Cardiac septum (tissue), 1 donor: Measurements from ENCODE around the gene DUSP15. TPM values are rescaled to one million over a fixed set of nuclear protein-coding genes. Genes with fewer than 3 reads are reported as not detected.

Experiments used
- DNase-seq: peaks from one replicate; pipeline ENCODE4 v3.0.0-alpha.2; 2020; ENCODE audit warnings: low spot score
- intact Hi-C: fragments of 100-400 bp; cut with DNase I; formaldehyde crosslinking; loops from one replicate; pipeline ENCODE4 v1.14.0; 2022
- total RNA-seq: library from RNA; stranded (reverse); fragmentation: NEBNext Ultra II Directional; extraction: Animal tissue kit (Norgen Biotek cat#: 25700); gene quantifications from one replicate; pipeline ENCODE4 v1.2.1, GENCODE V29; 2021
- donor health status: DM: no; HTN: no; CAD: no.

Gene DUSP15
- total RNA-seq, 1 donor from 2014 or later: 3.4 TPM

DNA sequence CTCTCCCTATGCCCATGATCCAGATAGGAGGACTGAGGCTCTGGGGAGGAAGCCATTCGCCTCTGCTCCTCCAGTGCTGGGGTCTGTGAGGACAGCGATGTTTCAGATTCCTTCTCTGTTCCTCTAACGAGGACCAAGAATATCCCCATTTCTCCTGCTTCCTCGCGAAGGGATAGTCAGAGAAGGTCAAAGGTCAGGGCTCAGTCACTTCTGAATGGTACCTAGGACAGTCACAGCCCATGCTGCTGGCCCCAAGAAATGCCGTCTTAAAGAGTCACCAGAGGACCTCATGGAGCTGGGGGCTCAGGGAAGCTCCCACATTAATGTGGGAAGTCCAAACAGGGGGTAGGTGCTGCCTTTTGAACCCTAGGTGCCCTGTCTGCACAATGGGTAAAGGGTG, 27.0 kb downstream of the DUSP15 start:
- DNase-seq: no peak
- intact Hi-C loops: no loop called here

DNA sequence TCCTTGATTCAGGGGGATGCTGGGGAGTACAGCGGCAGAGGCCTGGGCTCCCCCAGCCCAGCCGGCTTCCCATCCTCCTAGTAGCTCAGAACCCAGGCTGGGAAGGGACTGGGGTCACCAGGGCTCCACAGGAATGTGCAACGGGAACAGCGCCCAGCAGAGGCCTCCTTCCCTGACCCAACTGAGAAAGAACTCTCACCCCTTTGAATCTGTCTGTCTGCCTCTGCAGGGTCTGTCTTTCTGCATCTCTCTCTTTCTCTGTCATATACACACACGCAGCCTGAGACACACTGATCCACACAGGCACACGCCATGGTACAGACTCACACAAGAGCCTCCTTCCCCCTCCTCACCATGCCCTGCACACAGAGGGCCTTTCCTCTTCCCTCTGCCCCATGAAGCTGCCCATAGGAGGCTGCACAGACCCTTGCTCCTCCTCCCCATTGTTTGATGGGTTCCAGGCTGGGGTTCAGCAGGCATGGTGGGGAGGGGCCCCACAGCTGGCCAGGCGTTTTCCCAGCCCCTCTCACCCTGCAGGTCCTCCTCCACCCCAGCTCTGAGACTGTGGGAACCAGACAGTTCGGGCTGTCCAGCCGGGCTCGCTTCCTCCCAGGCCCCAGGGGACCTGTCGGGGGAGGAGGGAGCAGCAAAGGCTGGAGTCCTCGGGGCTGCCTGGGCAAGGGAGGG, 27.7 kb downstream of the DUSP15 start:
- DNase-seq: peak; percentile 84
- intact Hi-C loops: no loop called here

DNA sequence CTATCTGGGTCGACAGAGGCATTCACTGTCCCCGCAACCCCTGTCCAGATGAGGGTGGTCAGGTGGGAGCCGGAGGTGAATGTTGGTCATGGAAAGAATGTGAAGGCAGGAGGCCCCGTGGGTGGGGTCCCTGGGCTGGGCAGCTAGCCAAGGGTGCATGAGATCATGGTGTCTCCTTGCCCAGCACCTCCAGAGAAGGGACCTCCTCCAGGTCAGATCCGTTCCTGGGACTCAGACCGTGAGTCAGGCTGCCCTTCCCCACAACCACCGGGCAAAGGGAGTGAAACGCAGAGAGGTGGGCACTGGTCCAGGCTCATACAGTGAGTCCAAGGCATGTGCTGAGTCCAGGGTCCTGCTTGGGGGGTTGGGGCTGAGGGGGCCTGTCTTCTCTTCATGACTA, 28.4 kb downstream of the DUSP15 start:
- no peak for DNase-seq
- intact Hi-C loops: no loop called here

DNA sequence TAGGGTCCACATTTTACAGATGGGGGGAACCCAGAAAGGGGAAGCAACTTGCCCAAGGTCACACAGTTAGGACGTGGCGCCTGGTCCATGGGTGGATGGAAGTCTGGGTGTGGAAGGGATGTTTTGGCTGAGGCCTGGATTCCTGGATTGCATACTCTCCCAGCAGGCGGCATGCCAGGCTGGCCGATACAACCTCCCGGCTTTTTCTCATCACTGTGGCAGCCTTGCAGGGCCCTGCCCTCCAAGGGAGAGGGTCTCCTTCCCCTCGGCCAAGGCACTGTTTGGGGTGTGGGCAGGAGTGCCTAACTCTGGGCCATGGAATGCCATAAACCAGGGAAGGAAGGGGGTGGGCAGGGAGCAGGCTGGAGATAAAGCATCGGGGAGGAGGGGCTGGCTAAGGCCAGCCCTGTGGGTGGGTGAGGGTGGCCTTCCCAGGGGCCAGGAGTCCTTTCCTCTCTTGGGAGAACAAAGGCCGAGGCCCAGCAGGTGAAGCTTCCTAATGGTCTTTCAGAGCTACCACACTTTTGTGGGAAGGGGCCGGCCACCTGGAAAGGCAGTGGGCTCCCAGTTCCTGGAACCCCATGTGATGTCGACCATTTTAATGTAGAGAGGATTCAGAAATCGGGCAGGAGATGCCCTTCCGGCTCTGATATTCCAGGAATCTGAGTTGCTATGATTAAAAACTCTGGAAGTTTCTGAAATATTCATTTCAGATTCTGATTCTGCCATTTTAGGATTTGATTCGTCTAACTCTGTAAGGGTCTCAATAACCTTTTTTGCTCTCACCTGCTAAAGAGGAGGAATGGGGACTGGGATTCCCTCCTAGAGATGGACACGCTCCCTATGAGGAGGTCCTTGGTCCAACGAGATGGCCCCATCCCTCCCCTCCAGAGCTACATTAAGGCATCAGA, 29.2 kb downstream of the DUSP15 start:
- intact Hi-C loops: no loop called here
- DNase-seq: no peak

DNA sequence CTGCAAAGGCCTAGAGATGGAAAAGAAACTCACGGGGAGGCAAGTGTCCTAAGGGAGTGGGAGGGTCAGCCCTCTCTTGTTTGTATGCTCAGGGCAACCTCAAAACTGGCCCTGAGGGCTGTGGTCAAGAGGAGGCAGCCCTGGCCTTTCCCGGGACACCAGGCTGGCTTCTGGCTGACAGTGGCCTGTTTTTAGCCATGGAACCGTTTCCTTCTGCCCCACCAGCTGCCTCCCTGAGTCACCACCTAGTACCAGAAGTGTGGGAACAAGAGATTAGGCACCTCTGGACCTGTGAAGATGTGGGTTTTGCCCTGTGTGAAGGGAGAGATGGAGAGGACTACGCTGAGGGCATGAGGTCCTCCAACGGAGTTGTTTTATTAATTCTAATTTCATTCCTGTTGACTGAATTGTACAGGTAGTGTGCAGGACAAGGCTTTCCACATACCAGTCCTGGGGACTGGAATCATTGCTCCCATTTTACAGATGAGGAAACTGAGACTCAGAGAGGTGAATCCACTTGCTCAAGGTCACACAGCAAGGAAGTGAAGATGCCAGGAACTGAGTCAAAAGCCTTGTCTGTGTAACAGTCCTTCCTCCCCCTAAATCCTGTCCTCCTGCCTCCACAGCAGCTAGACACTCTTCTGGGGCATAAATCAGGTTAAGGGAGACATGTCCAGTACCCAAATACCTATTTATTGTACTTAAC, 30.4 kb downstream of the DUSP15 start:
- DNase-seq: no peak
- intact Hi-C loops: loop anchor here (10.0 kb wide), 1 partner anchor 175 kb away; no protein-coding TSS in a partner anchor

DNA sequence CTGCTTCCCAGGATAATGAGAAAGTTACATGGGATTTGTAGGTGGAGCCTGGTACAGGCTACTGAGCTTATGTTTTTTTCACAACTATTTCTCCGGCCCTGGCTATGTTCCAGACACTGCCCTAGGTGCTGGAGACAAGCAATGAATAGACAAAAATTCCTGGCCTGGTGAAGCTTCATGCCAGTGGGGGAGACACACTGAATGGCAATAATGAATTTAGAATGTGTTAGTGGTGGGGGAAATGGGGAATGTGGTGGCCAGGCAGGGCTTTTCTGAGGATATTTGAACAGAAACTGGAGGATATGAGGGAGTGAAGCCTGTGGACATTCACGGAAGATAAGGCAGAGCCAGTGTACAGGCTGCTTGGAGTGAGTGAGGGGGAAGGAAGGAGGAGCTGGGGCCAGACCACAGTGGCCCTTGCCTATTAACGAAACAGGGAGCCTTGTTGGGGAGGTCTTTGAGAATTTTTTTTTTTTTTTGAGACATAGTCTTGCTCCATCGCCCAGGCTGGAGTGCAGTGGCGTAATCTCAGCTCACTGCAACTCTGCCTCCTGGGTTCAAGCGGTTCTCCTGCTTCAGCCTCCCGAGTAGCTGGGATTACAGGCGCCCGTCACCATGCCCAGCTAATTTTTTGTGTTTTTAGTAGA, 31.6 kb downstream of the DUSP15 start:
- intact Hi-C loops: loop anchor here (10.0 kb wide), 1 partner anchor 174 kb away; no protein-coding TSS in a partner anchor
- no peak for DNase-seq

DNA sequence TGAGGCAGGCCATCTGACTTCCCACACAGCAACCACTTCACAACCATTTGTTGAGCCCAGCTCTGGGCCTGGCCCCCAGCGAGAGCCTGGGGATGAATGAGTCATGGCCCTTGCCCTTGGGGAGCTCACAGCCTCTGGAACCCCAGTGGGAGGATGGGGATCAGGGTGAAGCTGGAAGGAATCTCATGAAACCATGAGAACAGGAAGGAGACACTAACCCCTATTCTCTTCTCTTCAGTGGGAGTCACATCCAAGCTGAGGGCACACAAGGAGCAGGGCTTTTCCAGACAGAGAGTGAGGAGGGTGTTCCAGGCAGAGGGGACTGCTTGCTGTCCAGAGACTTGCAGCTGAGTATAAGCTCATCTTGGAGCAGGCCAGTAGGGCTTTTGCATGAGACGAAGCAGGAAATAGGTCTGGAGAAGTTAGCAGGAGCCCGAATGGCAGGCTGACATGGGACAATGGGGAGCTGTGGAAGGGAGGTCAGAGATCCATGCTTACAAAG, 32.4 kb downstream of the DUSP15 start:
- DNase-seq: no peak
- intact Hi-C loops: loop anchor here (10.0 kb wide), 1 partner anchor 173 kb away; no protein-coding TSS in a partner anchor

DNA sequence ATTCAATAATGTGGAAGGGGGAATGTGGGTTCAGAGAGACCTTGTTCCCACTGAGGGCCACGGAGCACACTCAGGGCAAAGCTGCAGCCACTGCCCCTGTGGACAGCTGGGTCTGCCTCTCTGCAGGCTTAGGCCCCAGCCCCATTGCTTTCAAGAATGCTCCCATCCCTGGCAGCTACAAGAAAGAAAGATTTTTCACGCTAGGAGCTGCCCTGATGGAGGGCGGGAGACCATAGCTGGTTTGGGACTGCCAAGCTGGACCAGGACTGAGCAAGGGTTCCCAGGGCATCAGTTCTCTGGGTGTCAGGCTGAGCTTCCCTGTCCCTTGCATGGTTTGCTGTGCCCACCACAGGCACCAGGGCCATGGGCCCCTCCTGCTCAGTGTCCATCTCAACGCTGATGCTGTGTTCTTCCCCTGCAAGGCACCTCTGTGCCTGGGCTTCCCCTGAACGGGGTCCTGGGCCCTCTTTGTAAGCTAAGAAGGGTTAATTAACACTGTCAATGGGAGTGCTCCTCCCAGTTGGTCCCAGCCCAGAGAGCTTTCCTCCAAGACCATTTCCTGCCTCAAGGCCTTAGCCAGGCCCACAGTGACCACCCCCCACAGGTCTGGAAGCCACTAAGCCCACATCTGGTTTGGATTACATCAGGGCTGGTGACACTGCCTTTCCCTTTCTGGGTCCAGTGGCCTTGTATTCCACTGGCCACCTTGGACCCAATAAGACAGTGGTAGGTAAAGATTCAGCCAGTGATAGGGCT, 33.3 kb downstream of the DUSP15 start:
- intact Hi-C loops: loop anchor here (10.0 kb wide), 1 partner anchor 172 kb away; no protein-coding TSS in a partner anchor
- DNase-seq: no peak

DNA sequence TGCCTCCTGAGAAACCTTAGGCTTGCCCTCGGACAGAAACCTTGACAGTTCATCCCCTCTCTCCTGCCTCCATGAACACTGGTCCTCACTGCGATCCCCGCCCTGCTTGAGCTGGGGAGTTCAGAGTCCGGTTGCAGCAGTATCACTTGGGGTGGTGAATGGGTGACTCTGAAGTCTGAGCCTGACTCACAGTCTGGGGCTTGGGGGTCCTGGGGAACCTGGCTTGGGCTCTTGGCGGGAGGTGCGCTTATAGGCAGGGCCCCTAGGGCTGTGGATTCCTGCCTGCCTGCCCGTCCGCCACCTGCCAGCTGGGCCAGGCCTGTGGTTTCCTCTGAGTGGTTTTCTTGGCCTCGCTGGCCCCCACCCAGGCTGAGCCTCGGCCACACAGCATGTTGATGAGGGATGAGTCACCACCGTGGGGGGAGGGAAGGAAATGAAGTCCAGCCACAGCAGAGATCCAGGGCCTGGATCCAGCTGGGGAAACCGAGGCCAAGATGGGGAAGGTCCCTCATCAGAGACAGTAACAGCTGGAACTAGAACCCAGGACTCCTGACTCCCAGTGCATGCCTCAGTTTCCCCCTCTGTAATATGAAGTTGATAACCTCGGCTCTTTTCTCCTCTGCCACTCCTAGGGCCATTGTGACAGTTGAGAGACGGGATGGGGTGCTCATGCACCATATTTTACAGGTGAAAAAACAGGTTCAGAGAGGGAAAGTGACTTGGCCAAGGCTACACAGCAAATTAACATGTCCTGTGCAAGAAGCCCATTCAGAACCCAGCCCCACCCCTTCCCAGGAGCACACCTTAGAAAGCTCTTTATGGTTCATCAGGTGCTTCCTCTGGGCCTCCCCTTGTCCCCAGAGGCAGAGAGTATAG, 34.1 kb downstream of the DUSP15 start:
- intact Hi-C loops: loop anchor here (10.0 kb wide), 1 partner anchor 171 kb away; no protein-coding TSS in a partner anchor
- DNase-seq: peak; percentile 88

DNA sequence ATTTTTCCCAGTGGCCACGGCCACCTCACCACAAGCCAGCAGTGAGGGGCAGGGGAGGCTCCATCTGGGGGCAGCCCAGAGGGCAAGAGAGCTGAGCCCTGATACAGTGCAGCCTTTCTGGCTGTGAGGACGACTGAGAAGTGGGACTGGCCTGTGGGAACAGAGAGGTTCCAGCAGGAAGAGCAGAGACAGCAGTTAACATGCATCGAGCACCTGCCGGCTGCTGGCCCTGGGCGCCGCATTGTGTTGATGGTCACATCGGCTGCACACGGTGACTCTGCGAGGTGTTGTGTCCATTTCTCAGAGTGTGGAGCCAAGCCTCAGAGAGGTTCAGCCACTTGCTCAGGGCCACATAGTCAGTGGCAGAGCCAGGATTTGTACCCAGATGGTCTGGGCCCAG, 34.8 kb downstream of the DUSP15 start:
- no peak for DNase-seq
- intact Hi-C loops: loop anchor here (10.0 kb wide), 1 partner anchor 171 kb away; no protein-coding TSS in a partner anchor

DNA sequence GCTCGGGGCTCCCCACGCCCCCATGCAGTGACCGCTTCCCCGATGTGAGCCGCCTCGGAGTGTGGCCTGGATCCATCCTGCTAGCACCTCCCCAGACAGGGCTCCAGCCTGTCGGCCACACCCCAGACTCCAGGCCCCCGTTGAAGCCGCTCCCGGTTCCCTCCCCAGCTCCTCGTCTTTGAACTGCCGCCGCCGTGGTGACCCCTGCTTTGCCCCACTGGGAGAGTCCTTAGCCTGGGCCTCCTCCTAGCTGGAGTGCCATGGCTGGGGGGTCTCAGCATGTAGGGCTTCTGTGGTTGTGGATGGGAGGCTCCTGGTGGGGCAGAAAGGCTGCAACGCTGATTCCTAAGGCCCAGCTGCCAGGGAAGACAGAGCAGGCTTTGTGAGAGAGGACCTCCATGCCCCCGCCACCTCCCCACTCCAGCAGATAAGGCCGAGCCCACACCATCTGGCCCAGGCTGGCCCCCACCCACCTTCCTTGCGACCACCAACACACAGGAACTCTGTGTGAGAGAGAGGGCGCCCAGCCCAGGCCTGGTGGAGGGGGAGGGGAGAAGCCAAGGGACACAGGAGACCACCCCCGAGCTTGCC, 36.3 kb downstream of the DUSP15 start:
- intact Hi-C loops: loop anchor here (10.0 kb wide), 1 partner anchor 169 kb away; no protein-coding TSS in a partner anchor
- DNase-seq: no peak

DNA sequence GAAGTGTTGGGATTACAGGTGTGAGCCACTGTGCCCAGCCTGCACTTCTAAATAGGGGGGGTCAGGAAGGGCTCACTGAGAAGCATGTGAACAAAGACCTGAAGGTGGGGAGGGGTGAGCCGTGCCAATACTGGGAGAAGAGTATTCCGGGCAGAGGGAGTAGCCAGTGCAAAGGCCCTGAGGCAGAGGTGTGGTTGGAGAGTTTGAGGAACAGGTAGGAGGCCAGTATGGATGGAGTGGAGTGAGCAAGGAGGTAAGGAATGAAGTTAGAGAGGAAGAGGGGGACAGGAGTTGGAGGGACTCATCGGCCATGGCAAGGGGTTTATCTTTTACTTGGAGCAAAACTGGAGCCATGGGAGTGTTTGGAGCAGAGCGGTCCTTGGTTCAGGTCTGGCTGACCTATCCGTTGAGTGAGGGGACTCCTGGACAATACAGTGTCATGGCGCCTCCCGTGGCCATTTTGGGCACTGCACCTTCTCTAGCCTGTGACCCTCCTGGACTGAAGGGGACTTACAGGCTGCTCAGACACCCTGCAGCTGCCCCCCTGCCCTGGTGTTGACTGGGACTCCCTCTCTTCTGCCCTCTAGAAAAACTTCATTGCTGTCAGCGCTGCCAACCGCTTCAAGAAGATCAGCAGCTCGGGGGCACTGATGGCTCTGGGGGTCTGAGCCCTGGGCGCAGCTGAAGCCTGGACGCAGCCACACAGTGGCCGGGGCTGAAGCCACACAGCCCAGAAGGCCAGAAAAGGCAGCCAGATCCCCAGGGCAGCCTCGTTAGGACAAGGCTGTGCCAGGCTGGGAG, 37.0 kb downstream of the DUSP15 start:
- DNase-seq: no peak
- intact Hi-C loops: loop anchor here (10.0 kb wide), 1 partner anchor 169 kb away; no protein-coding TSS in a partner anchor

DNA sequence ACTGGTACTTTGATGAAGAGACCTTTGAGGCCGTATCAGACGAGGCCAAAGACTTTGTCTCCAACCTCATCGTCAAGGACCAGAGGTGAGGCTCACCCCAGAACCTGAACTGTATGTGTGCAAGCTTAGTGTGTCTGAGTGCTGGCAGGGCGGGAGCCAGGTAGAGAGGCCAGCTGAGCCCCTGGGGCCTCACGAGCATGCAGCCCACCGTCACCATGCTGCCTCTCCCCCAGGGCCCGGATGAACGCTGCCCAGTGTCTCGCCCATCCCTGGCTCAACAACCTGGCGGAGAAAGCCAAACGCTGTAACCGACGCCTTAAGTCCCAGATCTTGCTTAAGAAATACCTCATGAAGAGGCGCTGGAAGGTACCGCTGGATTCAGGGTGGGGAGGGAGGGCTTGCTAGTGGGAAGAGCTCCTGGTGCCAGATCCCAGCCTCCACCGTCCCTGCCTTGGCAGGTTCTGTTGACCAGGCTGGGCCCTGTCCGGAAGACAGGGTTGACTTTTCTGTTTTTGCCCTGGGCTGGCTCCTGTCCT, 38.5 kb downstream of the DUSP15 start:
- no peak for DNase-seq
- intact Hi-C loops: loop anchor here (10.0 kb wide), 1 partner anchor 167 kb away; no protein-coding TSS in a partner anchor

DNA sequence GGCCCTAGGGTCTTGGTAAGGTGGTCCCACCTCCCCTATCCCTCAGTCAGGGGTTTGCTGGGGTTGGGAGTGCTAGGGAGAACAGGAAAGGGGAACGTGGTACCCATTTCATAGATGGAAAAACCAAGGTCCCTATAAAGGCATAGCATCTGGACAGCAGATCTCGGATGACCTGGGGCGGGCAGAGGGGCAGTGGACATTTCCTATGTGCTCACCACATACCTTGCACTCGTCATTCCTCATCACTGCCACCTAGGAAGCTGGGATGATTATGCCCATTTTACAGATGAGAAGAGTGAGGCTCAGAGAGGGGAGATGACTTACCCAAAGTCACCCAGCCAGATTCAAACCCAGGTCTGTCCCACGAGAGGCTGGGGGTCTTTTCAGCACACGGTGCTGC, 39.1 kb downstream of the DUSP15 start:
- intact Hi-C loops: loop anchor here (10.0 kb wide), 1 partner anchor 166 kb away; no protein-coding TSS in a partner anchor

DNA sequence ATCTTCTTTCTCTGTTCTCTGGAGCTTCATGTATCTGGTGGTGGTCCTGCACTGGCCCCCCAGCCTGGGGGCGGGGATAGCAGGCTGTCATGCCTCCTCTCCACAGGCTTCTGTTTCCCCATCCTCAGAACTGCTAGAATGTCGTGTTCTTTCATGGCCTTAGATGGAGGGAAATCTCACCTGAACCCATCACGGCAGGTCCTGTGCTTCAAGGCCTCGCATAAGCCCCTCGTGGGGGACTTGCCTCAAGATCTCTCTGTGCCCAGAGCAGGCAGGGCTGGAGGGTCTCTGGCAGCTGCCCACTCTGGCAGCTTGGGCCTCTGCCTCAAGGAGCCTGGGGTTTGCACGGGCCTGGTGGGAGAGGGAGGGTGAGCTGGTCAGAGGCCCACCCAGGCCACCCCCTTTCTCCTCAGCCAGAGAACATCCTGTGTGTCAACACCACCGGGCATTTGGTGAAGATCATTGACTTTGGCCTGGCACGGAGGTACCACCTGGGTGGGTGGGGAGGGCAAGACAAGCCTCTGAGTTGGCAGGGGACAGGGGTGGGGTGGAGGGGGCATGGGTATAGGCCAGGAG, 39.8 kb downstream of the DUSP15 start:
- no peak for DNase-seq
- intact Hi-C loops: loop anchor here (10.0 kb wide), 1 partner anchor 166 kb away; no protein-coding TSS in a partner anchor

More for the DNA sequence above, 39.1 kb downstream of the DUSP15 start:
- no peak for DNase-seq
